ENCODE results near the gene SLC13A4.
"Not testable (repeated sequence)": the region's sequence is repeated elsewhere in the genome, so short reads cannot be mapped to it uniquely, and the experiment has no call there.

The SLC13A4 gene

GRCh38 chr7:135665042-135665441, 62.9 kb downstream of the SLC13A4 start:
- no peak for DNase-seq (ENCODE audit: low read depth, low spot score)

DNA sequence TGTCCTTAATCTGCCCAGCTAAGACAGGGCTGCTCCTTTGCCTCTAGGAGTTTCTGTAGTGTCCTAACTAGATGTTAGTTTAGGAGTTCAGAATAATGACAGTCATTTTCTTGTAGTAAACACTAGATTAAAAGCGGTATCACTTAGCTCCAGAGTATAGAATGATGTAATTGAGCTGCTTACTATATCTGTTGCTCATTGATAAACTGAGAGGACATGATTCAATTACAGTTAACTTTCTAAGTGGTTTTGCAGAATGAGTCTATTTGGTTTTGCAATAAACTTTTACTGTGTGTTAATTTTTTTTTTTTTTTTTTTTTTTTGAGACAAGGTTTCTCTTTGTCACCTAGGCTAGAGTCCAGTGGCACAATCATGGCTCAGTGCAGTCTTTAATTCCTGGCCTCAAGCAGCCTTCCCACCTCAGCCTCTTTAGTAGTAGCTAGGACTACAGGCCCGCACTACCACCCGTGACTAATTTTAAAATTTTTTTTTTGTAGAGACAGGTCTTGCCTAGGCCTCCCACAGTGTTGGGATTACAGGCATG, 63.9 kb downstream of the SLC13A4 start:
- DNase-seq (ENCODE audit: low read depth, low spot score), result no peak

GRCh38 chr7:135662373-135663114, 65.4 kb downstream of the SLC13A4 start, which contains the start of gene STMP1:
STMP1 (plus strand) TSS chr7:135662514.
- peak; percentile 98 for DNase-seq (ENCODE audit: low read depth, low spot score)

GRCh38 chr7:135662123-135662372, 65.9 kb downstream of the SLC13A4 start:
- DNase-seq (ENCODE audit: low read depth, low spot score), result no peak

- DNase-seq (ENCODE audit: low read depth, low spot score), result no peak
Observed at GRCh38 chr7:135661311-135662122, 66.5 kb downstream of the SLC13A4 start.

DNA sequence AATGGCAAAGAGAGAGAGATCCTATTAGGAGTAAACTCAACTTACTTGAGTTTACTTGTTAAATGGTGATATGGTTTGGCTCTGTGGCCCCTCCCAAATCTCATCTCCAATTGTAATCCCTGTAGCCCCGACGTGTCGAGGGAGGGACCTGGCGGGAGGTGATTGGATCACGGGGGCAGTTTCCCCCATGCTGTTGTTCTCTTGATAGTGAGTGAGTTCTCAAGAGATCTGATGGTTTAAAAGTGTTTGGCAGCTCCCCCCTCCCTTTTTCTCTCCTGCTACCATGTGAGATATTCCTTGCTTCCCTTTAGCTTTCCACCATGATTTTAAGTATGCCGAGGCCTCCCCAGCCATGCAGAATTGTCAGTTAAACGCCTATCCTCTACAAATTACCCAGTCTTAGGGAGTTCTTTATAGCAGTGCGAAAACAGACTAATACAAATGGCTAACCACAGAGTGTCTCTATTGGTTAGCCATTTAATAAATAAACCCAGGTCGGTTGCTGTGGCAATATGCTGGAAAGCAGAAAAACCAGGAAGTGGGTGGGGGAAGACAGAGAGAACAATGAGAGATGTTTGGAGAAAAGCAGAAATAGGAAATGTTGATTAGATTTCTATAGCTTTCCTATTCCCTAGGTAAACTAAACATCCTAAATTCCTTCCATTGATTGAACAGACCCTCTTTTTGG, 68.7 kb downstream of the SLC13A4 start:
- DNase-seq (ENCODE audit: low read depth, low spot score), result no peak

- no peak for DNase-seq (ENCODE audit: low read depth, low spot score)
Observed at GRCh38 chr7:135658564-135658963, 69.4 kb downstream of the SLC13A4 start.

DNA sequence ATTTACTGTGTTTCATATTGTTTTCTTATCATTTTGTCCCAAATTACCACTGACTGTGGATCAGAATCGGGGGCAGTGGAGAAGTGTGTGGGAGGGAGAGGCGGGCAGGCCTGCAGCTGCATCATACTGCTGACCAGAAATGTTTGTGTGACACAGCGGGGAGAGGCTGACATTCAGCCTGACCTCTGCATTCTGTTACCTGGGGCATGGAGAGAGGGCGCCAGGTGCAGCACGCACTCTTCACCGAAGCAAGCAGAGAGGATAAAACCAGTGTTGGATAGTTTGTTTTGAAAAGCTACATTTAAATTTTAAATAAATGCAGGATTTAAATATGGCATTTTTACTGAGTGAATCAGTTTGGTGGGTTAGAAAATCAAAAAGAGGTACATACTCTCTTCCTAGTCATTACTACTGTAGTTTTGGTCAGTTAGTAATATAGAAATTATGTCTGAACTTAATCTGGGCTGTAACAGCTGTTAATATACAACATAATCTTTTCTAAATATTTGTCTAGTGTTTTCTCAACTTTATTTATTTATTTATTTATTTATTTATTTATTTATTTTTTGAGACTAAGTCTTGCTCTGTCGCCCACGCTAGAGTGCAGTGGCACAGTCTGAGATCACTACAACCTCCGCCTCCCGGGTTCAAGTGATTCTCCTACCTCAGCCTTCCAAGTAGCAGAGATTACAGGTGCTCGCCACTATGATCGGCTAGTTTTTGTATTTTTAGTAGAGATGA, 74.5 kb downstream of the SLC13A4 start:
- DNase-seq (ENCODE audit: low read depth, low spot score), result no peak

- DNase-seq (ENCODE audit: low read depth, low spot score), result peak; percentile 20
Observed at GRCh38 chr7:135650831-135651573, 77.0 kb downstream of the SLC13A4 start.

GRCh38 chr7:135648235-135648634, 79.8 kb downstream of the SLC13A4 start:
- DNase-seq (ENCODE audit: low read depth, low spot score), result no peak

DNA sequence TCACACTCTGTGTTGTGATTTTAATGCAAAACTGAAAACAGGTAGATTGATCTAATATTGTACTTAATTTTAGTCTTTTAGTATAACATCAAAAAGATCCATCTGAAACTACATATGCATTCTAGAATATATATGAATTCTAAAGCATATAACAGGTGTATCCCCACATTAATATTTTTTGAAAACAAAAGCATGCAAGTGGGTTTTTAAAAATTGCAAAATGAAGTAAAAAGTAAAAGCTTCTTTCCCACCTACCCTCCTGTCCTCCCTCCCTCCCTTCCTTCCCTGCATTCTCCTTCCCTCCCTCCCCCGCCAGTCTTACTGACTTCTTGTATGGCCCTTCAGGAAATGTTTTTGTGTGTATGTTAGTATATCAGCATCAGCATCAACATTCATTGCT, 80.2 kb downstream of the SLC13A4 start:
- no peak for DNase-seq (ENCODE audit: low read depth, low spot score)

- DNase-seq (ENCODE audit: low read depth, low spot score), result no peak
Observed at GRCh38 chr7:135645296-135645904, 82.6 kb downstream of the SLC13A4 start.

GRCh38 chr7:135644729-135645128, 83.3 kb downstream of the SLC13A4 start:
- no peak for DNase-seq (ENCODE audit: low read depth, low spot score)

GRCh38 chr7:135644154-135644553, 83.8 kb downstream of the SLC13A4 start:
- DNase-seq (ENCODE audit: low read depth, low spot score), result no peak

DNA sequence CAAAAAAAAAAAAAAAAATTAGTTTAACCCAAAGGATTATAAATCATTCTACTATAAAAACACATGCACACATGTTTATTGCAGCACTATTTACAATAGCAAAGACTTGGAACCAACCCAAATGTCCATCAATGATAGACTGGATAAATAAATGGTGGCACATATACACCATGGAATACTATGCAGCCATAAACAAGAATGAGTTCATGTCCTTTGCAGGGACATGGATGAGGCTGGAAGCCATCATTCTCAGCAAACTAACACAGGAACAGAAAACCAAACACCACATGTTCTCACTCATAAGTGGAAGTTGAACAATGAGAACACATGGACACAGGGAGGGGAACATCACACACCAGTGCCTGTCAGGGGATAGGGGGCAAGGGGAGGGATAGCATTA, 88.3 kb downstream of the SLC13A4 start:
- DNase-seq (ENCODE audit: low read depth, low spot score), result not testable (repeated sequence)

DNA sequence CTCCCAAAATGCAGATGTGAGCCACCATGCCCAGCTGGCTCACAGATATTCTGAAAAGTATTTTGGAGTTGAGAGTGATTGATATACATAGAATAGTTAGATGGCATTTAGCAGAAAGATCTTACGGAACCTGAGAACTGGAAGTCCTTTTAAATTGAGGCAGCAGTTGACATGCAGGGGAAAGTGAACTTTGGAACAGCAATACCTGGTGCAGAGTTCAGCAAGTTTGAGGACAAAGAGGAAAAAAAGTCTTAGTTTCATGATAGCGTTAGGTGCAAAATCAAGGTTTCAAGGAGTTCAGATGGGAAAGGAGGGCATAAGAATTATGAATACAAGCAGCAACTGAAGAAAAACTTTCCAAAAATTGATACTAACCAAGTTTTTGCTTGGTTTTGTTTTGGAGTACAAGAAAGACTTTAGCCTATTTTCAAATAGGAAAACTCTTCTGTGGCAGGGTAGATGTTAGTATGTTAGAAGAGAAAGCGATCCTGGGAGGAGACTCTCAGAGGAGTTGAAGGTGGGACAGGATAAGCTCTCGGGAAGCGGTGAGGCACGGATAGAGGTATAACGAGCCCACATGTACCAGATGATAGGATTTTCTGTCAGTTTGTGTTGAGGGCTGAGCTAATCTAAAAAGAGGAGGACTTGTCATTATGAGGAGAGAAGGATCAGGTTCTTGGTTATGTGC, 93.7 kb downstream of the SLC13A4 start:
- DNase-seq (ENCODE audit: low read depth, low spot score), result no peak
